ENCODE measurements around the gene RDX.
"Not testable (repeated sequence)": the region's sequence is repeated elsewhere in the genome, so short reads cannot be mapped to it uniquely, and the experiment has no call there.

The RDX gene

DNA sequence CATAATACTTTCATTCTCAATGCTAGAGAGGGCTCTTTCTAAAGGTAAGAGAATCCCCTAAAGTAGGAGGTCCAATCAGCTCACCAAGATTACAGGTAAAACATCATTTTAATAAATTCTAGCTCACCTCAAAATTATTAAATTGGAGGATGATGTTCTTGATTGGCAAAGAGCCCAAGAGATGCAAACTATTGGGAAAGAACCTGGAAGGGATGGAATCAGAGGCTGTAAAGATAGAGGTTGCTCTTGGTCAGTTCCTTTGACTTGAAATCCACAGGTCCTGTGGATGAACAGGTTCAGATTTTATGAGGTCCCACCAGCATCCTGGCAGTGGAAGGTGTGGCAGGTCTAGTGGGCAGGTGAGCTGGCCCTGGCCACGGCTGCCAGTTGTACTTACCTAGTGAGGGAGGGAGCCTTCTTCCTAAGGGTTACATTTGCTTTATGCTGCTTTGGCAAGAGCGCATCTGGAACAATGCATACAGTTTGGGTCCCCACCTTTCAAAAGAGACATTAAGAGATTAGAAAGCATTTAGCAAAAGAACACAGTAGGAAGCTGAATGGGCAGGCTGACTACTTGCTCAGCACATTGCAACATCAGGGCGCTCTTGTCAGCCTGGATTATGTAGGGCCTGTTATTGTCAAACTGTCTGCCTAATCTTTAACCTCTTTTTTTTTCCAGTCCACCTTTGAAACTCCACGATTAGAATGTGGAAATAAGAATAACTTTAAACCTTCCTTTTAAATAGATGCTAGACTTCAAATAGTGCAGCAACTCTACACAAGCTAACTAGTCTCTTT lies 97.0 kb downstream of the RDX start:
- no peak for DNase-seq (ENCODE audit: low read depth in 2 of 2)

GRCh38 chr11:110198031-110198729 lies 98.2 kb downstream of the RDX start:
- no peak for DNase-seq (ENCODE audit: low read depth in 2 of 2)

- DNase-seq (ENCODE audit: low read depth in 2 of 2): no peak
Observed at GRCh38 chr11:110196884-110197420, 99.5 kb downstream of the RDX start.

GRCh38 chr11:110196241-110196754 lies 100.1 kb downstream of the RDX start:
- no peak for DNase-seq (ENCODE audit: low read depth in 2 of 2)

- DNase-seq (ENCODE audit: low read depth in 2 of 2): not testable (repeated sequence)
Observed at GRCh38 chr11:110194211-110194766, 102.1 kb downstream of the RDX start.

DNA sequence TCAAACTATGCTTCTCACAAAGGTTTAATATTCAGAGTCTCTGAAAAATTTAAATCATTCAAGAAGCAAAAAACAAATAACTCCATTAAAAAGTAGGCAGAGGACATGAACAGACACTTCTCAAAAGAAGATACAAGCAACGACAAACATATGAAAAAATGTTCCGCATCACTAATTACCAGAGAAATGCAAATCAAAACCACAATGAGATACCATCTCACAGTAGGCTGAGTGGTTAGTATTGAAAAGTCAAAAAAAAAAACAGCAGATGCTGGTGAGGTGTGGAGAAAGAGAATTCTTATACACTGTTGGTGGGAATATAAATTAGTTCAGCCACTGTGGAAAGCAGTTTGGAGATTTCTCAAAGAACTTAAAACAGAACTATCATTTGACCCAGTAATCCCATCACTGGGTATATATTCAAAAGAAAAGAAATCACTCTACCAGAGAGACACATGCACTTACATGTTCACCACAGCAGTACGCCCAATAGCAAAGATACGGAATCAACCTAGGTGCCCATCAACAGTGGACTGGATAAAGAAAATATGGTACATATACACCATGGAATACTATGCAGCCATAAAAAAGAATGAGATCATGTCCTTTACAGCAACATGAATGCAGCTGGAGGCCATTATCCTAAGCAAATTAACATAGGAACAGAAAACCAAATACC lies 103.7 kb downstream of the RDX start:
- DNase-seq (ENCODE audit: low read depth in 2 of 2): not testable (repeated sequence)

DNA sequence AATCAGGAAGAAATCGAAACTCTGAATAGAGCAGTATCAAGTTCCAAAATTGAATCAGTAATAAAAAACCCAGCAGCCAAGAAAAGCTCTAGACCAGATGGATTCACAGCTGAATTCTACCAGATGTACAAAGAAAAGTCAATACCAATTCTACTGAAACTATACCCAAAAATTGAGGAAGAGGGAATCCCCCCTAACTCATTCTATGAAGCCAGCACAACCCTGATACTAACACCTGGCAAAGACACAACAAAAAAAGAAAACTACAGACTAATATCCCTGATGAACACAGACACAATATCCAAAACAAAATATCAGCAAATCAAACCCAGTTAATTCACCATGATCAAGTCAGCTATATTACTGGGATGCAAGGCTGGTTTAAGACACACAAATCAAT lies 105.5 kb downstream of the RDX start:
- no peak for DNase-seq (ENCODE audit: low read depth in 2 of 2)

DNA sequence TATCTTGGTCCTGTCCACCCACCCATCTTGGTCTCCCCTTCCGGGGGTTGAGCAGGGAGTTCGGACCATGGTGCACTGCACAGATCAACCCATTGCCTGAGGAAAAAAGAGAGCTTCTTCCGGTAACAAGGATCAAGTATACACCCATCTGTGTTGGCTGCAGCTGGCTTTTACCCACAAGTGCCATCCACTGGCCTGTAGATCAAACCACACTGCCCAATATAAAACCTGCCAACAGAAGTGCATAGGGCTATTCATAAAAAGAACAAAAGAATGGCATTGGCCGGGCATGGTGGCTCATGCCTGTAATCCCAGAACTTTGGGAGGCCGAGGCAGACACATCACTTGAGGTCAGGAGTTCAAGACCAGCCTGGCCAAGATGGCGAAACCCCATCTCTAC lies 108.7 kb downstream of the RDX start:
- DNase-seq (ENCODE audit: low read depth in 2 of 2): no peak

DNA sequence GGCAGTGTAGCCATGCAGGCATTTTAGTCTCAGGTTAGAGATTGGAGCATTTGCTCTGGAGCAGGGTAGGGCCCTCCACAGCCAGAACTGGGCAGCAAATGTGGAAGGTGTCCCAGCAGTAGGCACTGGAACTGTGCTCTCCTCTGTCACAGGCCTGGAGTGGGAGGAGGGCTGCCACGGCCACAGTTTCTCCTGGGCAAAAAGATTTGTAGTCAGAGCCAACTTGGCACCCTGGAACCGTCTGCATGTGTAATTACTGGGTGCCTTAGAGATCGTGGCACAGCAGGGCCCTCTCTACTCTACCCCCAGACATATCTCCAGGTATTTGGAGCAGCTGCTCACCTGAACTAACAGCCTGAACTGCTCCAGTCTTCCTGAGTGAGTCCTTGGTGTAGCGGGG lies 109.5 kb downstream of the RDX start:
- DNase-seq (ENCODE audit: low read depth in 2 of 2): no peak

DNA sequence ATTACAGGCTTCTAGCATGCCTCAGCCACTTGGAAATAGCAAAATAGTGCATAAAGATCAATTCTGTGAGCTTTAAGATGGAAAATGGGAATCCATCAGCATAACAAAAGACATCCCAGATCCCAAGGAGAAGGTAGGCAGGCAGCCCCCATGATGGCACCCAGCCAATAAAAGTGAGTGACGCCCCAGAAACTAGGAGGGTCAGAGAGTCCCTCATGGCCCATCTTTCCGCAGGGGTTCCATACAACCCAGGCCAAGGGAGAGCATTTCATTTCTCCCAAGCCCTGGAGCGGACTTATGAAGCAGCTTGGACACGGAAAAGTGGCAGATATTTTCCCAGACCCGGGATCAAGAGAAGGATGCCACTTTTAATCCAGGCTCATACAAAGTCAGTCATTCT lies 110.0 kb downstream of the RDX start:
- no peak for DNase-seq (ENCODE audit: low read depth in 2 of 2)

DNA sequence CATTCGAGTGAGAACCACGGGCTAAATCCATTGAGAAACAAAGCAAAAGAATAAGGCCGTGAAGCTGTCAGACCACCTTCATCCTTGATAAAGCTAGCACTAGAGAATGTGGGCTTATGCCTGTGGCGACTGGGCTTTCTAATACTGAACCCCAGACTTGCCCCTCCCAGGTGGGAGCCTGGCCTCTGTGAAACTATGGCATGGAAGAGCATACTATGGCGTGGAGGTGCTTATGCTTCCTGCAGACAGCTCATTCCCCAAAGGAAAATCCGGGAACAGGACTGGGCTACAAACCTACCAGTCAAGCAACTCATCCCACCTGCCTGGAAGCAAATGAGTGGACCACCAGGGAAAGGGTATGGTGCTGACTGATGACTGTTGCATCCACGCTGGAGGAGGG lies 110.8 kb downstream of the RDX start:
- no peak for DNase-seq (ENCODE audit: low read depth in 2 of 2)

- no peak for DNase-seq (ENCODE audit: low read depth in 2 of 2)
Observed at GRCh38 chr11:110185121-110185591, 111.3 kb downstream of the RDX start.

- DNase-seq (ENCODE audit: low read depth in 2 of 2): no peak
Observed at GRCh38 chr11:110184456-110184855, 112.0 kb downstream of the RDX start.

GRCh38 chr11:110182886-110183285 lies 113.5 kb downstream of the RDX start:
- no peak for DNase-seq (ENCODE audit: low read depth in 2 of 2)

DNA sequence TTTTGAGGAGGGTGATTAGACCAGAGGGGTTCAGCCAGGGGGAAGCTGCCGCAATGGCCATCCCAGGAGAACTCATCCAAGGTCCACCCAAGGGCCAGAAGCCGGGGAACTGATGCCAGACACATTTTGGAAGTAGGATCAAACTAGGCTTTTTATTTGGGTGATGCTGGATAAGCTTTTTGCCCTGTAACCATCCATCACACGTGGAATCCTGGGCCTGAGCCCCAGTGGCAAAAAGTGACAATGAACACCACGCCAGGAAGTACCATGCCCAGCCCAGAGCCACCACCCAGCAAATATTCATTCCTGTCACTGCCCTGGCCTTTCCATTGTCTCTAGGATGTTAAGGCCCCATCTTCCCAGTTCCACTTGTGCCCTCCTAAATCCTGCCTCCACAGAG lies 117.3 kb downstream of the RDX start:
- no peak for DNase-seq (ENCODE audit: low read depth in 2 of 2)

DNA sequence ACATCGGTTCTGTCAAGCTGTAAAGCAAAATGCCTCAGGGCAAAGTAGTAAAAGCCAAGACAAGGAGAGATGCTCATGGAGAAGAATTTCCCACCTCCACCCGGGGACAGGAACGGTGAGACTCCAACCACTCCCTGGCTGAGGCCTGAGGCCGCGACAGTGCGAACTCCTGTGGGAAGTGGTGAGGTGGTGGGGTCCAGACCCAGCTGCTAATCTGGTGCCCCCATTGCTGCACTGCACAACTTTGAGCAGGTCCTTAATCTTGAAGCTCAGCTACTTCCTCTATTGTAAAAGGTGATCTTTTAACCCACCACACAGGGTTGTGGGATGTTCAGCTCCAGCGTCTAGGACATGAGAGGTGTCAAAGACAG lies 119.3 kb downstream of the RDX start:
- no peak for DNase-seq (ENCODE audit: low read depth in 2 of 2)

GRCh38 chr11:110176366-110177085 lies 119.9 kb downstream of the RDX start:
- no peak for DNase-seq (ENCODE audit: low read depth in 2 of 2)

DNA sequence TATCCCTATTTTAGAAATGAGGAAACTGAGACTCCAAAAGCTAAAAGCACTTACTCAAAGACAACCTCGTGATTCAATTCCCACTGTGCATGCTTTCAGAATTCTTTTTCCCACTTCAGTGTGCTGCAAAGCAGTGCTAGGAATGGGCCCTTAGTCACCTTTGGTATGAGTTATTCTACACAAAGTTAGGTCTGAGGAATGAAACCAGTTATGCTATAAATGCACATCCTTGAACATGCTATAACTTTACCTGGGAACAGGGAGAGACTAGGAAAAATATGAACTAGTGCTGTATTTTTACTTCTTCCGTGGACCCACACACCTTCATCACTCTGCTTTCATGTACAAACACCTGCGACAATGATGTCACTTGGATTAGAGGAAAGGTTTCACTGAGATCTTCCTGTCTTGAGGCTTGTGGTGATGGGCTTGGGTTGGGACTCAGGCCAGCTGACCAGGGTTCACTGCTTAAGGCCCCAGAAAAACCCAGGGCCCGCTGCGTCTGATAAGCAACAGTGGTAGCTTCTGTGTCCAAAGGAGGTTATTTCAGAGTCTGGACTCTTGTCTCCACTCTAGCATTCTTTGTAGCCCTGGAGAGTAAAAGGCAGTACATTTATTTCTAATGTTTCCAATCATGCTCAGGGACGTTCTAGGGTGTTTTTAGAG lies 121.6 kb downstream of the RDX start:
- no peak for DNase-seq (ENCODE audit: low read depth in 2 of 2)

- peak; percentile 26 to 37 for DNase-seq (ENCODE audit: low read depth in 2 of 2)
Observed at GRCh38 chr11:110173811-110174644, 122.4 kb downstream of the RDX start.
